22Rv1 (cell line): ENCODE results near the gene TGFBR2.

Experiments used
- H3K27ac ChIP-seq: fragments of 450-650 bp; 2 replicates; pipeline ENCODE4 v1.5.1; 2017
- CTCF ChIP-seq: fragments of 450-650 bp; IDR thresholded peaks from 2 replicates; pipeline ENCODE4 v1.5.1; 2017; ENCODE audit warnings: mild to moderate bottlenecking
- ZFX ChIP-seq: fragments of 450-650 bp; IDR thresholded peaks from 2 replicates; pipeline ENCODE4 v1.6.1; 2017; ENCODE audit warnings: antibody characterized with exemption, borderline replicate concordance

TGFBR2 gene

GRCh38 chr3:30680789-30681648 is 74.6 kb downstream of the TGFBR2 start:
- H3K27ac ChIP-seq: no peak overlapping the region

GRCh38 chr3:30681649-30682211 is 75.3 kb downstream of the TGFBR2 start:
- TF ChIP-seq ZFX: no peak
- no peak for TF ChIP-seq CTCF
- H3K27ac ChIP-seq: no peak overlapping the region

More at GRCh38 chr3:30680789-30681648, 74.6 kb downstream of the TGFBR2 start:
- no peak for TF ChIP-seq ZFX
- TF ChIP-seq CTCF: no peak

- H3K27ac ChIP-seq: no peak overlapping the region
- TF ChIP-seq CTCF (no peak), ZFX (no peak)
These were observed 76.2 kb downstream of the TGFBR2 start for GRCh38 chr3:30682434-30683155.

- H3K27ac ChIP-seq: no peak overlapping the region
- TF ChIP-seq CTCF: no peak
- TF ChIP-seq ZFX: no peak
These were observed 77.4 kb downstream of the TGFBR2 start for GRCh38 chr3:30683769-30684168.

GRCh38 chr3:30684356-30684755 is 78.0 kb downstream of the TGFBR2 start:
- no peak for TF ChIP-seq CTCF
- no peak for TF ChIP-seq ZFX
- H3K27ac ChIP-seq: no peak overlapping the region

- H3K27ac ChIP-seq: no peak overlapping the region
- no peak for TF ChIP-seq ZFX
- no peak for TF ChIP-seq CTCF
These were observed 78.9 kb downstream of the TGFBR2 start for GRCh38 chr3:30685267-30685667.
